Measurements from ENCODE around the gene IMPACT.

DNA sequence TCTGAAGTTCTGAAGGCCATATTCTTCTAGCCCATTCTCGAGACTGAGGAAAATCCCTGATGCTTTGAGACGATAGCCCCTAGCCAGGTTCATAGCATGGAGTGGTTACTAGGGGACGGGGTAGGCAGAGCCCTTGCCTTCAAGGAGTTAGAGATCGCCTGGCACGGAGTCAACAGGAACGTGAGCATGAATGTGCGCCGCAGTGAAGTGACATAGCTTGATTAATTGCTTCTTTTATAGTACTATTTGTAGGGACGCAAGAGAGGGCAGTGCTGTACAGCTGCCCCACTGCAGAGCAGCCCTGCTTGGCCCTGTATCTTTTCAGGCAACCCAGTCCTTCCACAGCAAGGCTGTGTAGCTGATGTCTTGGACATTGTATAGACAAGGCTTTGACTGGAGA, 60.2 kb downstream of the IMPACT start:
- TF ChIP-seq, protein P1, sequence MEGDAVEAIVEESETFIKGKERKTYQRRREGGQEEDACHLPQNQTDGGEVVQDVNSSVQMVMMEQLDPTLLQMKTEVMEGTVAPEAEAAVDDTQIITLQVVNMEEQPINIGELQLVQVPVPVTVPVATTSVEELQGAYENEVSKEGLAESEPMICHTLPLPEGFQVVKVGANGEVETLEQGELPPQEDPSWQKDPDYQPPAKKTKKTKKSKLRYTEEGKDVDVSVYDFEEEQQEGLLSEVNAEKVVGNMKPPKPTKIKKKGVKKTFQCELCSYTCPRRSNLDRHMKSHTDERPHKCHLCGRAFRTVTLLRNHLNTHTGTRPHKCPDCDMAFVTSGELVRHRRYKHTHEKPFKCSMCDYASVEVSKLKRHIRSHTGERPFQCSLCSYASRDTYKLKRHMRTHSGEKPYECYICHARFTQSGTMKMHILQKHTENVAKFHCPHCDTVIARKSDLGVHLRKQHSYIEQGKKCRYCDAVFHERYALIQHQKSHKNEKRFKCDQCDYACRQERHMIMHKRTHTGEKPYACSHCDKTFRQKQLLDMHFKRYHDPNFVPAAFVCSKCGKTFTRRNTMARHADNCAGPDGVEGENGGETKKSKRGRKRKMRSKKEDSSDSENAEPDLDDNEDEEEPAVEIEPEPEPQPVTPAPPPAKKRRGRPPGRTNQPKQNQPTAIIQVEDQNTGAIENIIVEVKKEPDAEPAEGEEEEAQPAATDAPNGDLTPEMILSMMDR (IDR thresholded peaks at IDR 0.05): no peak
- TF ChIP-seq POLR2A (IDR thresholded peaks at IDR 0.05): no peak

All from esophagus squamous epithelium (tissue), 4 donors.